Suppressor macrophage (primary cell): ENCODE measurements around the gene MS4A6E.
A peak's percentile ranks its signal among the peaks of the same experiment; 100 is the strongest.
"Not testable (repeated sequence)": the region's sequence is repeated elsewhere in the genome, so short reads cannot be mapped to it uniquely, and the experiment has no call there.

ENCODE experiments used
- DNase-seq, 4 experiments: peaks; one replicate each; pipeline ENCODE4 v3.0.0-alpha.2; 2020 to 2022
- total RNA-seq, 17 experiments: gene quantifications; one replicate each; lab custom pipeline; 2026; ENCODE audit warnings: mixed read lengths in 6 of 17, inconsistent platforms in 3 of 17; lab: John Stamatoyannopoulos, UW

The MS4A6E gene, protein sequence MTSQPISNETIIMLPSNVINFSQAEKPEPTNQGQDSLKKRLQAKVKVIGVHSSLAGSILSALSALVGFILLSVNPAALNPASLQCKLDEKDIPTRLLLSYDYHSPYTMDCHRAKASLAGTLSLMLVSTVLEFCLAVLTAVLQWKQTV
- 0.07 to 1.8 (median 0.38) reads per million in 17 experiments for total RNA-seq

DNA sequence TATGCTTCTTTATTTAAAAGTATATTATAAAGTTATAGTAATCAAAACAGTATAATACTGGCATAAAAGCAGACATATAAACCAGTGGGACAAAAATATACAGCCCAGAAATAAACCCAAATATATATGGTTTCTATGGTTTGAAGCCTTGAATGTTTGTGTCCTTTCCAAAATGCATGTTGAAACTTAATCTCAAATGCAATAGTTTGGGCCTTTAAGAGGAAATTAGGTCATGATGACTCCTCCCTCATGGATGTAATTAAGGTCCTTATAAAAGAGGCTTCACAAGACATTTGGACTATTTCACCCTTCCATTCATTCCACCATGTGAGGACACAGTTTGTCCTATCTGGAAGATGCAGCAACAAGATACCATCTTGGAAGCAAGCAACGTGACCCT, at the start of gene MS4A6E:
TSS of gene MS4A6E (plus strand) at position 301 of the 400 bp plus-strand sequence. CDS start 7,641 bp downstream, outside the sequence.
- DNase-seq, result no peak

DNA sequence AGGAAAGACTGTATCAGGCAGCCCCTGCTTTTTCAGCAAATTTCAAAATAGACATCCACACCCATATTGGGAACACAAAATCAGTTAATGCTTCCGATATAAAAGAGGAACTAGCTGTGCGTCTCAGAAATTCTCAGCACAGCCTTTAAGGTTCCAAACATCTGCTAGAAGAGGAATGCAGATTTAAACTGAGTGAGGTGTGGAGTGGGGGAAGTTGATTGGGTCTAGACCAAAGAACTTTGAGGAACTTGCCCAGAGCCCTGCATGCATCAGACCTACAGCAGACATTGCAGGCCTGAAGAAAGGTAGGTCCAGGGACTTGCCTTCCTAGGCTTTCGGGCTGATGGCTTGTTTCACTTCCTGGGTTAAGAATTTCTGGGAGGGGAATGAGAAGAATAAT, 46.6 kb upstream of the MS4A6E start, which contains the start of gene MS4A4A:
TSS of gene MS4A4A (plus strand) at position 255 of the 400 bp plus-strand sequence. CDS start at position 265, 10 bp downstream.
- DNase-seq, result peak; percentile 79 to 88 (median 84)

DNA sequence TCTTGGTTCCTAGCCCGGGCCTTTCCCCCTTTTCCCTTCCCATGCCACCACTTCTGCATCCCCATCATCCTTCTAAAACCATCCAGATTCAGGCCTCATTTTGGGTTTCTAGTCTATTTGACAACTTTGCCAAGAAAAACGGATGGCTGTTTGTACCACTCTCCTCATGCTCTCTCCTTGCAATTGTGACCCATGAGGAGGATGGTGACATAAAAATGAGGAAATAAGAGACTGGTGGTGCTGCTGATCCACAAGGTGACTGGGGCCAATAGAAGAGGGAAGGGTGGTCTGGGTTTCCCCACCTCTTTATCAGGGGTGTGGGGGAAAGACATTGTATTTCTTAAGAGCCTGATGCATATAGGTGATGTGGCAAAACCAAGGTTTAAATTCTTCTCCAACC, 45.6 kb upstream of the MS4A6E start:
- DNase-seq, result peak; percentile 49 to 73 (median 64)

DNA sequence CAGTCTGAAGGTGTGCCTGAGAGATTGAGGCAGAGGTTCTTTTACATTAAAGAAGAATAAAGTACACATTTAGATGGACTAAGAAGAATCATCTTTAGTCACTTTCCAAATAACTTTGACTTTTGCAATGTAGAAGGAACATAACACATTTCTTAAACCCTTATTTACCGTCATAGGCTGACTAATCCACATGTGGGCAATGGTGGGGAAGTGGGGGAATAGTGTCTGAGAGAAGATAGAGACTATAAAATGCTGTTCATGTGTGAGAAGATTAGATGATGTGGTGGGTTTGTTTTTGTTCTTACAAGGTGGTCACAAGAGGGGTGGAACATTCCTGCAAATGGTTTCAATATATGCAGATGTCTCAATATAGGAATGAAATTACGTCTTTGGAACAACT, 44.8 kb upstream of the MS4A6E start:
- peak; percentile 64 to 88 (median 78) for DNase-seq

DNA sequence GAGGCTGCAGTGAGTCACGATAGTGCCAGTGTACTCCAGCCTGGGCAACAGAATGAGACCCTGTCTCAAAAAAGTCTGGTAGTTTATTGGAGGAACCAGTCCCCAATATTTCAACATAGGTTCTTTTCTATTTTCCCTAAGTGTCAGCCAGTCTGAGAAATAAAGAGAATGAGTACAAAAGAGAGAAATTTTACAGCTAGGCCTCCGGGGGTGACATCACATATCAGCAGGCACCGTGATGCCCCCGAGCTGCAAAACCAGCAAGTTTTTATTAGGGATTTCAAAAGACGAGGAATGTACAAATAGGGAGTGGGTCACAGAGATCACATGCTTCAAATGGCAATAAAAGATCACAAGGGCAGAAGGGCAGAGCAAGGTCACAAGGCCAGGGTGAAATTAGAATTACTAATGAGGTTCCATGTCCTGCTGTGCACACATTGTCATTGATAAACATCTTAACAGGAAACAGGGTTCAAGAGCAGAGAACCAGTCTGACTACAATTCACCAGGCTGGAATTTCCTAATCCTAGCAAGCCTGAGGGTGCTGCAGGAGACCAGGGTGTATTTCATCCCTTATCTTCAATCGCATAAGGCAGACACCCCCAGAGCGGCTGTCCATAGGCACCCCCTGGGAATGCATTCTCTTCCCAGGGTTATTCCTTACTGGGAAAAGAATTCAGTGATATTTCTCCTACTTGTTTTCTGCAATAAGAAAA, 41.5 kb upstream of the MS4A6E start:
- peak in 3 of 4 experiments; percentile 21 to 43 (median 31) for DNase-seq

DNA sequence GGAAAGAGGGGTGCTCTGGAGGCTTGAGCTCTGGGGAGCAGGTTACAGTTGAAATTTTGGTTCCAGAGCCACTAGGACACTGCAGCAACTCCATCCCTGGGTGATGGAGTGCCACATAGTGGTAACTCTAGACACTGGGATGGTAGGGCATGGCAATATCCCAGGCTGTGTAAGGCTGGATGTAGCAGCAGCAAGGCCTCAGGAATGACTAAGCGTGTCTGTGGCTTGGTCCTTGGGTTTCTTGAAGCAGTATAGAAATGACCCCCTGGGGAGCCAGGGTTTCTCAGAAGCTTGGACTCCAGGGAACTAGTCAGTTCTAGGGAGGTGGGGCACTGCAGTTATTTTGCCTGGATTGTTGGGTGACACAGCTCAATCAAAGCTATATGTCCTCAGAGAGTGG, 38.5 kb upstream of the MS4A6E start:
- DNase-seq, result no peak

DNA sequence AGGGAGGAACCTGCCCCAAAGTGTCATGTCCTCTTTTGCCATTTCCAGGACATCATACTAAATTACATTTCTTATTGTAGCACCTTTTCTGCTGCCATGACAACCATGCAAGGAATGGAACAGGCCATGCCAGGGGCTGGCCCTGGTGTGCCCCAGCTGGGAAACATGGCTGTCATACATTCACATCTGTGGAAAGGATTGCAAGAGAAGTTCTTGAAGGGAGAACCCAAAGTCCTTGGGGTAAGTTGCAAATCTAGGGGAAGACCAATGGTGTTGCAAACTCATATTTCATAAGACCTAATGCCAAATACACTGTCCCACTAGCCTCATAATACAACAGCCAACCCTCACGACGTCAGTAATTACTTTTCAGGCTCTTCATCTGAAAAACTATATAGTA, 34.9 kb upstream of the MS4A6E start:
- DNase-seq, result no peak

DNA sequence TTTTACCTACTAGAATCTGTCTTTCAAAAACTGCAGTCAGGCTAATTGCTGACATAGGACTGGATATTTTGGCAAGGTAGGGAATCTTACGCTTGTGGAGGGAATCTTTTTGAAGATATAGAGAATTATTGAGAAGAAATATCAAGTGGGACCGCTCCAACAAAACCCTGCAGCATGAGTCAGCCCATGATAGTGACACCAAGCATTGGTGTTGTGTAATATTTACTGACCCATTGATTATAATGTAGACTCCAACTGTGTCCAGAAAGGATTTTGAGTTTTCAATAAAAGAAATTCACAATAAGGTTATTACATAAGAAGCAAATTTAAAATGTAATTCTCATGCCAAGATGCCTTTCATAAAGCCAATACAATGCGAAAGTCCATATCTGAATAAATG, 25.9 kb upstream of the MS4A6E start:
- no peak for DNase-seq

DNA sequence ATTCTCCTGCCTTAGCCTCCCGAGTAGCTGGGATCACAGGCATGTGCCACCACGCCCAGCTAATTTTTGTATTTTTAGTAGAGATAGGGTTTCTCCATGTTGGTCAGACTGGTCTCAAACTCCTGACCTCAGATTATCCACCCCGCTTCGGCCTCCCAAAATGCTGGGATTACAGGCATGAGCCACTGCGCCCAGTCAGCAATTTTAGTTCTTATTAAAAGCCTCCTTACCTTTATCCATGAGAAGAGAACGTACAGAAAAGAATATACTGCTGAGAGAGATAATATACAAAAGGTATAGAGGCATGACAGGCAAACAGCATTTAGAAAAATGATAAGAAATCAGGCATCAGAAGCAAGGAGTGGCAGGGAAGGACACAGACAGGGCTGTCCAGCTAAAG, 25.2 kb upstream of the MS4A6E start:
- not testable (repeated sequence) for DNase-seq

DNA sequence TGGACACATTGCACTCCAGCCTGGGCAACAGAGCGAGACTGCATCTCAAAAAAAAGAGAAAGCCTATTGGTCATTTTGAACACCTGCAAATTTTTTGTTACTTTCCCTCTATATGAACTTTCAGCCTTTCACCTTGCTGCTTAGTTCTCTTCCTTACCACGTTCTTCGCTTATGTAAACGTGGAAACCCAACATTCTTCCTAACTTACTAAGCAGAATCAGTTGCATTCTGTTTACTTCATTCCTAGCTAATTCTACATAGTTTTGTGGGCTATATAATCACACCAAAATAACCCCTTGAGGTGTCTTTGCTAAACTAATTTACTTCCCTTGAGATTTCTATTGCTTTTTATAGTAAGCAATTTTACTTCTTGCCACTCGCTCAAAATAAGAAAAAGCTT, 23.4 kb upstream of the MS4A6E start:
- no peak for DNase-seq

DNA sequence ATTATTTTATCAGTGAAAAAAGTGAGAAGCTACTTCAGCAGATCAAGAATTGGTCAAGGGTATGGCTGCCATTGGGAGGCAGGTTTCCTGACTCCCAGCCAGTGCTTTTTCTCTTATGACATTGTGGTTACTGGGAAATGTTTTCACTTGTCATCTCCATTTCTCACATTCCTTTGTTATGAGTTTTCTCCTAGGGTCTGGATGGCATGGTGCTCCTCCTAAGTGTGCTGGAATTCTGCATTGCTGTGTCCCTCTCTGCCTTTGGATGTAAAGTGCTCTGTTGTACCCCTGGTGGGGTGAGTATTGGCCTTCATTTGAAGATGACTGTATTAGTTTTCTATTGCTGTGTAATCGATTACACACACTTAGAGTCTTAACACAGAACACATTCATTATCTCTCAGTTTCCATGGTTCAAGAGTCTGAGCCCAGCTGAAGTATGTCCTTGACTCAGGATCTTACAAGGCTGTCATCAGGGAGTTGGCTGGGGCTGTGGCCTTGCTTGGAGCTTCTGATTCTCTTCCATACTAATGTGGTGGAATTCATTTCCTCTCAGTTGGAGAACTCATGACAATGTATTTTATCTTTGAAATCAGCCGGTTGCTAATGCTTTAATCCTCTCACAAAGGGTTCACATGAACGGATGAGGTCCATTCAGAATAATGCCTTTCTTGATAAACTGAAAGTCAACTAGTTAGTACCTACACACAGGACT, 21.0 kb upstream of the MS4A6E start:
- no peak for DNase-seq

DNA sequence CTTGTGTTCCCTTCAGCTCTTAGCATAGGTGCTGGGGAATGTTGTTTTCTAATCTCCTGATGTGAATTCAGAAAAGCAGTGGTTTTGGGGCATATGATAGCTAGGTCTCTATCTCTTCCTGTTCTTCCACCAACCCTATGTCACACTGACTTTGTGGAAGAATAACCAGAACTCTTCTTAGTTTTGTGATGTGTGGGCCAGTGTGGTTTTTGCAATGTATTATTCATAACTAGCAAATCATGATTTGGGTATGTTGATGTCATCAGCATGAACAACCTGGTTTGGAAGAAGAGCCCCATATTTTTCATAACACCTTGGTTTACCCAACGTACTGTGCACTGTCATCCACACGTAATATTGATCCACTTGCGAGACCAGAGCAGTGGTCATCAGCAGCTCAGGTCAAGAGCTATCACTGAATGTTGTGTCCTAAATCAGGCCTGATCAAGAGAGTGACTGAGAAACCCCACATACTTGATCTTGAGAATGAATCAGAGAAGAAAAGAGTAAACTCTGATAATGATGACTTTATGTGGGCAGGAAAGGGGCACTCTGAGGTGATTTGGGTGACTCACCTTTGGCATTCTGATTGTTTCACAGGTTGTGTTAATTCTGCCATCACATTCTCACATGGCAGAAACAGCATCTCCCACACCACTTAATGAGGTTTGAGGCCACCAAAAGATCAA, 19.4 kb upstream of the MS4A6E start:
- peak; percentile 29 to 59 (median 41) for DNase-seq

DNA sequence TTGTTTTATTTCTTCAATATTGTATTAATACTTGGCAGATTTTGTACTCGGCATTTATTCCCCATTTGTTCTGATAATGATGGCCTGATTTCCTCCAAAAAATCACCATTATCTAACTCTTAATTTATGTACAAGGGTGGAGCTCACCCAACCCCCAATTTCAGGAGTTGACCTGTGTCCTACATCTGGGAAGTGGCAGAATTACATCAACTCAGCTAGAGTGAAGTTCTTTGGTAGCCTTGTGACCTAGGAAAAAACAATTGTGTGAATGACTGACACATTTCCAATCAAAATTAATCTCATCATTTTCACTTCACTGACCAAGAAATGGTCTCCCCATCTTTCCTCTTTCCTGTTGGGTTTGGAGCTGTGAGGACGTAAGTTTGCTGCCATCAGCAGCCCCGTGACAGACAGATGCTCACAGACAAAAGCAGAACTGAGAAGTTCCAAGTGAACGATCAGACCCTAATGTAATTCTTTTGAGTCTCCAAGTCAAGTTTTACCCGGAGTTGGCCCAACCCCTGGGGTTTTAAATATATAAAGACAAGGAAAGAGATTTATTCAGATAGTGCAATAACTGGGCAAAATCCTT, 16.6 kb upstream of the MS4A6E start:
- DNase-seq, result peak; percentile 84 to 95 (median 91)

DNA sequence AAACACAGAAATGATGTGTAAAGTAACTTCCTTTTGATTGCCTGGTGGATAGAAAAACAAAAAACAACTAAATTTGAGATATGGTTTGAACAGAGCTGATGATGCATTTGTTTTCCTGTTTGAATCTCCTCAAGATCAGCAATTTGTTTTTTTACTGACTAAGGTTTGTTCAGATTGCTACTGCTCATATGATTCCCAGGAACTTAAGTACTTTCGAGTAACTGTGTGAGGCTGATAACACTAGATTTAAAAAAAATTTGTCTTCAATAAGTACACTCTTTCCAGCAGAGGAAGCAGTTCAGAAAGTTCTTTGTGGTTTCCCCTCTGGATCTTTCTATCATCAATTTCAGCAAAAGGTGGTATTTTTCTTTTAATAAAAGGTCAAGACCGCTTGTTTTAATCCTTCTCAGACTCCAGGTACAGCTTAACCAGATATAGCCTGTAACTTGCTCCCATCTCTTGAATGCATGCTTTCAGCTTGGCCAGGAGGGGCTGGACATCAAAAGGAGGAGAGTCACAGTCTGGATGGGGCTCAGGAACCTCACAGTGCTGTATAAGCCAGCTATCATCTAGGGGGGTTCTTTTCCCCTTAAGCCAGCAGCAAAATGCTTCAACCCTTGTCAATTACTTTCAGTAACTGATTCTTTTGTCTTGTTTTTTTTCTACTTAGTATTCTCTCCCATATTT, 12.3 kb upstream of the MS4A6E start:
- DNase-seq, result peak in 3 of 4 experiments; percentile 17 to 82 (median 70)

DNA sequence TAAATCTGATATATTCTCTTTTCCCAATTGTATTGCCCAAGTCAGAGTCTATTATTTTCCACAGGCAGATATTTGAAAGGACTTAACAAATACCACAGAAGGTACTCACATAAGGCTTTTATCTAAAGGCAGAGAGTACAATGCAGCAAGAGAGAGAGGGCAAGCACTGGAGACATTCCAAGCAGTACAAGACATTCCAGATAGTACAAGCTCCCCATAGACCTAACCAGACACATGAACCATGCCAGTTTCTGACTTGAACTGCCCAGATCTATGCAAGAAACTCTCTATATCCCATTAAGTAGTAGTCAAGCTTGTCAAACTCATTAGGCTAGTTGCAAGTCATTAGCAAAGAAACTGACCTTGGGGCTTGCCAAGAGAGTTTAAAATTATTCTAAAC, 11.2 kb upstream of the MS4A6E start:
- no peak for DNase-seq

DNA sequence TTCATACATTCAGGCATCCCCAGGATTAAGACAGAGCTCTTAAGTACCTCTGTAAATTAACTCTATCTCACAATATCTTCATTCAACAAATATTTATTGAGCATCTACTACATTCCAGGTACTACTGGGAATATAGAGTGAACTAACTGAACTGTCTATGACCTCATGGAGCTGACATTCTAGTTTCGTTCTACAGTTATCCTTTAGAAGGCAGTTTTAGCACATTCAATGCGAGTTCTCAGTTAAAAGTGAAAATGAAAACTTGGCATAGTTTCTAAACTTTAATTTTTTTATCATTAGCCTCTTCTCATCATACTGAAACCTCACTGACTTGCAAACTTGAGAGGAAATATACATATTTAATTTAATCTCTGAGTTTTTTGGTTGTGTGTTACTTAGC, 10.7 kb upstream of the MS4A6E start:
- no peak for DNase-seq

DNA sequence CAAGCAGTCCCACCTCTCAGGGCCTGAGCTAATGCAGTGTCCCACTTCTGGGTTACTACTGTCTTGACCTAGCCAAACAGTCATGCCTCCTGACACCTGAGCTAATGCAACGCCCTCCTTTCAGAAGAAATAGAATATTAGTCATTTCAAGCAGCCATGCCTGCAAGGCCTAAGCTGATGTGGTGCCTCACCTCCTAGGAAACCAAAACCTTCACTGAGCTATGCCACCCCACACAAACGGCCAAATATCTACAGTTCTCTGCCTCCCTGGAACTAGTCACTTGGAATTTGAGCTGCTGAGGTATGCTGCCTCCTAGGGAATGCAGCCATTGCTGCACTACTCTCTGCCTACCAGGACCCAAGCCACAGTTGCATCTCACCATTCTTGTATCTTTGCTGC, 8.3 kb upstream of the MS4A6E start:
- DNase-seq, result no peak

DNA sequence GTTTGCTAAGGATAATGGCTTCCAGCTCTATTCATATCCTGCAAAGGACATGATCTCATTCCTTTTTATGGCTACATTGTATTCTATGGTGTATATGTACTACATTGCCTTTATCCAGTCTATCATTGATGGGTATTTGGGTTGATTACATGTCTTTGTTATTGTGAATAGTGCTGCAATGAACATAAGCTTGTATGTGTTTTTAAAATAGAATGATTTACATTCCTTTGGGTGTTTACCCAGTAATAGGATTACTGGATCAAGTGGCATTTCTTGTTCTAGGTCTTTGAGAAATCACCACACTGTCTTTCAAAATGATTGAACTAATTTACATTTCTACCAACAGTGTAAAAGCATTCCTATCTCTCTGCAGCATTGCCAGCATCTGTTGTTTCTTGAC, 6.0 kb upstream of the MS4A6E start:
- DNase-seq, result no peak

DNA sequence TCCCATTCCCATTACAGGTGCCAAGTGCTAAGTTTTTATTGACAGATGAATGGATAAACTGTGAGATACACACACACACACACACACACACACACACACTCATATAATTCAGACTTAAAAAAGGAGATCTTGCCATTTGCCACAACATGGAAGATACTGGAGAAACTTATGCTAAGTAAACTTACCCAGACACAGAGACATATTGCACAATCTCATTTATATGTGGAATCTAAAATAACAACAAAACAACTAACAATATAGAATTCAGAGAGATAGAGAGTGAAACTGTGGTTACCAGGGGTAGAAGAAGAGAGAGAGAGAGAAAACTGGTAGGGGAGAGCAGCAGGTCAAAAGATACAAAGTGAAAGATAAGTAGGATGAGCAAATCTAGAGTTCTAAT, 1.4 kb downstream of the MS4A6E start:
- no peak for DNase-seq

DNA sequence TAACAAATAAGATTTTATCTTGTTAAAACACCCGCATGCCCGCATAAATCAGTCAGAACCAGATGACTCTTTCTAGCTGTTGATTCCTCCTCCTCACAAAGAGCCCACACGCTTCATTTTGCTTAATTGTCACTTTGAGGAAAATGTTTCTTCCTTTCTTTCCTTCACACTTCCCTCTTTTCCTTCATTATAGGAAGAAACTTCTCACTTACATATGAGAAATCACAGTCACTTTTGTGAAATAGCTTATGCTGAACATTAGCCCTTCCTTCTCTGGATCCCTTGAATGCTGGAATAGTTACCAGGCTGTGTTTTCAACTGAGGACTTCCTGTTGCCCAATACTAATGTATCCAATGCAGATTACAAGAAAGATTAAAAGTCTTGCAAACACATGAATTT, 5.8 kb downstream of the MS4A6E start:
- peak; percentile 52 to 91 (median 74) for DNase-seq

DNA sequence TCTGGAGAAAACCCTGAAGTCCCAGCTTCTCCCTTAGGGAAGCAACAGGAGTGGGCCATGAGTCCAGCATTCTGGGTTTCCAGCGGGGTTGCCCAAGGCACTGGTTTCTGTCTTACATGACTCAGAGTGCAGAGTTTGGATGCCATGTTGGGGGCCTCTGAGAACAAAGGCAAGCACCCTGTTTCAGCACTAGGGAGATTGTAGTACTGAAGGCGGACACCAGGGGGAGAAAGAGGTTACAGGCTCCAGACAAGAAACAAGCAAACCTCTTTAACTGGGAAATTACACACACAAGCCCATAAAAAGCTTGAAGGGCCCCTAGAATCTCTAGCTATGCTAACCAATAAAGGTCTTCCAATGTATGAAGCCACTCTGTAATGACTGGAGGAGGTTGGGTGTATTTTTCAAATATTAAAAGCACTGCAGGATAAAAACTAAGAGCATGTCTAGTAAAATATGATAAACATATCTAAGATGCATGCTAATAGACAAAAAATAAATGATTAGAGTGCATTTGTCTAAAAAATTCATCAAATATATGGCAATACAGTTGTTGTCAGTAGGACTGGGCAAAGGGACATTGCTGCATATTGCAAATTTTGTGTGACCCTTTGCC, 7.1 kb downstream of the MS4A6E start:
- peak; percentile 83 to 87 (median 86) for DNase-seq
